Suprapubic skin (tissue), 4 donors: ENCODE results near the gene DCTN5.

Experiments used
- CTCF ChIP-seq, 2 donors: fragments of 200-600 bp in 1 of 2; fragments of 450-650 bp in 1 of 2; sonication (generic) in 1 of 2; IDR thresholded peaks; one replicate each; pipeline ENCODE4 v1.5.1; 2016 to 2019; ENCODE audit warnings: antibody characterized with exemption in 2 of 2, mild to moderate bottlenecking in 1 of 2, moderate library complexity in 1 of 2
- EP300 ChIP-seq: sonication (generic); formaldehyde crosslinking; IDR thresholded peaks from one replicate; pipeline ENCODE4 v1.6.1; 2017; ENCODE audit warnings: antibody characterized with exemption
- POLR2AphosphoS5 ChIP-seq, 3 donors: sonication (generic); formaldehyde crosslinking; IDR thresholded peaks; one replicate each; pipeline ENCODE4 v1.6.1; 2017; ENCODE audit warnings: antibody characterized with exemption in 3 of 3

GRCh38 chr16:23668873-23669272 lies 27.6 kb downstream of the DCTN5 start:
- TF ChIP-seq CTCF (IDR thresholded peaks at IDR 0.05): no peak
- TF ChIP-seq EP300: no peak
- no peak for TF ChIP-seq POLR2AphosphoS5 (IDR thresholded peaks at IDR 0.05)
